HG02610 (cell line): Measurements from ENCODE around the gene NCDN.

ENCODE experiments used
- ATAC-seq: cut with Tn5 transposase; IDR thresholded peaks from one replicate; pipeline ENCODE4 v1.9.1; 2021; ENCODE audit warnings: mild to moderate bottlenecking, moderate library complexity; ENCODE audit not compliant: unreplicated experiment

NCDN gene

DNA sequence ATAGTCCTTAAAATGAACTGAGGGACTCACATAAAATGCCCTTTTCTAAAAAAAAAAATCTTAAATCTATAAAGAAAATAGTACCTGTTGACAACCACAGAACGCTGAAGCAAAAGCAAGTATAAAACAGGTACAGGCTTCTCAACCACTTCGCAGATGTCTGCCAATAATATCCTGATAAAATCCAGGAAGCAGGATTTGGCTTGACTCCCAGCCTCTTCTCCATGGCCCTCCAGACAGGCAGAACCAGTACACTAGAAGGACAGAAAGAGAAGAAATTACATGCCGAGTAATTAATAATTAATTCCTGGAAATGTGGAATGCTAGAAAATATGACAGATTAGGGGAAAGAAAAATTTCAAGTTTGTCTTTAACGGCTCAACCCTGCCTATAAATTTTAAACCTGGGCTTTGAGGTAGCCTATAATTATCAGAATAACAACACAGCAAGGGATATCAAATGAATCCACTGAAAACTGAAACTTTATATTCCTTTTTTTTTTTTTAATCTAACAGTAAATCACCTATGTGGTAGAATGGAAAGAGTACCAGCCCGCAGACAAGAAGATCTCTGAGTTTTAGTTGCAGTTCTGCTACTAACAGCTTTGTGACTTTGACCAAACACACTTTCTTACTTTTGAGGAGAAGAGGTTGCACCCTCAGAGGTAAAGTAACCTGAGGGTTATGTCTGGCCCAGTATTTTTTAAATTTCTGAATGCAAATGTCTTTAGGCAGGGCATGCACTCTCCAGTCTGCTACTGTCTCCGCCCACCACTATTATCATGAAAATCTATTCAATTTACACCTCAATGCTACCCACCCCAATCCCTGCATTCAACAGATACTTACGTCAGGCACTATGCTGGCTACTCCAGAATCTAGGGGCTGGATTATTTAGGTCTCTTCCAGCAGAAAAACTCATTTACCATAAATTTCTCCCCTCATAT, 3.1 kb upstream of the NCDN start:
- no peak for ATAC-seq

GRCh38 chr1:35555212-35555584, 2.4 kb upstream of the NCDN start:
- no peak for ATAC-seq

- no peak for ATAC-seq
These were observed 1.8 kb upstream of the NCDN start for GRCh38 chr1:35555601-35556477.

GRCh38 chr1:35556484-35557117, 998 bp upstream of the NCDN start:
- ATAC-seq = no peak

DNA sequence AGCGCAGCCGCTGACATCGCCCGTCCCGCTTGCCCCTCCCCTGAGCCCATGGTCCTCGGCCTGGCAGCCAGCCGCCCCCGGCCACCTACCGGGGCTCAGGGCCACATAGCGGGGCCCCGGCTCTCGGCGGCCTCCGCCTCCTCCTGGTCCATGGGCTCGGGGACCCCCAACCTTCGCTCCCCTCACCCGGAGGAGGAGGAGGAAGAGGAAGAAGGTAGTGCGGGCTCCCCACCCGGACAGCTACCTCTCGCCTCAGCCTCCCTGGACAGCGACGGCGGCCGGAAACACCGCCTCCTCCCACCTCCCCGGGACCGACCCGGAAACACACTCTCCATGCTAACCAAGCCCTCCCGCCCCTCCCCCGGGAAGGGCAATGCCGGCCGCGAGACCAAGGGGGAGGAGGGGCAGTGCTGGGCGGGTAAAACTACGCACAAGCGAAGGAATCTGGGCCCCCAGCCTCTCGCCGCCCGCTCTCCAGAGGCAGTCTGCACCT, 435 bp upstream of the NCDN start, which contains the start of gene KIAA0319L:
Gene KIAA0319L (minus strand): TSS at position 286 of the 493 bp plus-strand sequence. CDS start 2,912 bp downstream, outside the sequence.
- peak; percentile 71 for ATAC-seq

GRCh38 chr1:35558374-35559316, 1.0 kb downstream of the NCDN start:
- ATAC-seq = no peak

DNA sequence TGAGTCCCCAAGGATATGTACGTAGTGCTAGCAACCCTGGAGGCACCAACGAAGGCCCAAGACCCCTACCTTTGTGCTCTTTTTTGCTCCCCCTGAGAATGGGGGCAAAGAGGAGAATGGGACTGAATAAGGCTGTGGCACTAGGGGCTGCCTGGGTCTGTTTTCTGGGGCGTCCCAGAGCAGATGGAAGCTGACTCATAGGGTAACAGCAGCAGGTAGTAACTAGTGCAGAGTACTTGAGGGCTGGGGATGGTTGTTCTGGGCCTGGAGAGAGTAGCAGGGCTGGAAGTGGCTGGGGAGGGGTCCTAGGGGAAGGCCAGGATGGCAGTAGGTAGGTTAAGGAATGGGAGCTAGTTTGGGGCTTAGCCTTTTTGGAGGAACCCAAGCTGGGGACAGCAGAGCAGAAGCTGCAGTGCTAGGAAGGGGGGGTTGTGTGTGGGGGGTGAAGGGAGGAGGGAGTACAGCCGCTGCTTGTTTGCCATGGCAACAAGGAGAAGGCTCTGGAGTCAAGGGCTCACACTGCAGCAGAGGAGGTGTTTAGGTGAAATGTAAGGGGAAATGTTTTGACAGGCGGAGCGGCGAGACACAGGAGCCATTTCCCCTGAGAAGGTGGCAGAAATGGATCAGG, 1.8 kb downstream of the NCDN start:
- no peak for ATAC-seq

- no peak for ATAC-seq
These were observed 2.9 kb downstream of the NCDN start for GRCh38 chr1:35560256-35561225.

- no peak for ATAC-seq
These were observed 3.8 kb downstream of the NCDN start for GRCh38 chr1:35561297-35561971.

GRCh38 chr1:35561972-35562680, 4.5 kb downstream of the NCDN start:
- ATAC-seq = no peak

DNA sequence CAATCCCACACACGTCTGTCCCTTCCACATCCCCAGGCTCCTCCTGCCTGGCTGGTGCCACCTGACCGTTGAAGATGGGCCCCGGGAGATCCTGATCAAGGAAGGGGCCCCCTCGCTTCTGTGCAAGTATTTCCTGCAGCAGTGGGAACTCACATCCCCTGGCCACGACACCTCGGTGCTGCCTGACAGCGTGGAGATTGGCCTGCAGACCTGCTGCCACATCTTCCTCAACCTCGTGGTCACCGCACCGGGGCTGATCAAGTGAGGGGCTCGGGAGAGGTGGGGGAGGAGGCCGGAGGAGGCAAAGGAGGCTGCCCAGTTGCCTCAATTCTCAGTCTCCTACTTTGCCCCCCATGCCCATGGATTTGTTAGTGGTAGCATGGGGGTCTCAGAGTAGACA, 5.6 kb downstream of the NCDN start:
- ATAC-seq = no peak

- peak; percentile 46 for ATAC-seq
These were observed 6.7 kb downstream of the NCDN start for GRCh38 chr1:35564037-35564883.

- no peak for ATAC-seq
These were observed 7.5 kb downstream of the NCDN start for GRCh38 chr1:35564884-35565741.

- ATAC-seq = no peak
These were observed 8.1 kb downstream of the NCDN start for GRCh38 chr1:35565742-35566133.

- no peak for ATAC-seq
These were observed 10.5 kb downstream of the NCDN start for GRCh38 chr1:35567947-35568558.
